ENCODE measurements around the gene RARRES1.

The RARRES1 gene

DNA sequence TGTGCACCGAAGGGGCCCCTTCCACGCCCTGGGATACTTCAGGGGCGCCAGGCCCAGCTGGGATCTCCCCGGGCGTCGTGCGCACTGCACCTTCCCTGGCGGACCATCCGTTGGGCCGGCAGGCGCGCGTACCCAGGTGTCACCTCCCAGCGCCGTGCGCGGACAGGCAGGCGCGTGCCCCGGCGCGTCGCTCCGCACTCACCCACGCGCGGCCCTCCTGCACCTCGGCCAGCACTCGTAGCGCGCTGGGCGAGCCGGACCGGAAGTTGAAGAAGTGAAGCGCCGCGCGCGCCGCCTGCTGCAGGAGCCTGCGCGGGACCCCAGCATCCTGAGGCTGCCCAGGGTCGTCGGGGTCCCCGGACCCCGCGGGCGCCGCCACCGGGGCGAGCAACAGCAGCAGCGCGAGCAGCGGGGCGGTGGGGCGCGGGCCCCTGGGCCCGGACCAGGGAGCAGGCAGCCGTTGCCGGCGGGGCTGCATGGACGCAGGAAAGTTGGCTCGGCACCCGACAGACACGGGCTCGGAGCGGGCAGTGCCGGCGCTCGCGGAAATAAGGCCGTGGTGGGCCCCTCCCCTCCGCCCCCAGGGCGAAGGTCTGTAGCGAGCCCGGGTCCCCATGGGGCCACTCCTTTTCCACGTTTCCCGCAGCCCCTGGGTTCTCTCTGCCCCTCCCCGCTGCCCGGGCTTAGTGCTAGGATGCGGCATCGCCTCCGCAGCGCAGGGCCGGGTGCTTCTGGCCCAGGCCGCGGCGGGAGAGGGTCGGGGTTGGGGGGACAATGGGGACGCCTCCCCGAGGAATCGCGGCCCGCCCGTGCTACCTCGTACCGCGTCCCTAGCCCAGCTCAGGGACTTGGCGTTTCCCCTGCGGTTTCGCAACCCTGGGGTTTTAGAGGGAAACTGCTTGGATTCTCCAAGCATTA is at the start of gene RARRES1:
TSS of gene RARRES1 (minus strand) at position 520 of the 918 bp plus-strand sequence. CDS start at position 478, 42 bp downstream.
- DNase-seq: no peak

DNA sequence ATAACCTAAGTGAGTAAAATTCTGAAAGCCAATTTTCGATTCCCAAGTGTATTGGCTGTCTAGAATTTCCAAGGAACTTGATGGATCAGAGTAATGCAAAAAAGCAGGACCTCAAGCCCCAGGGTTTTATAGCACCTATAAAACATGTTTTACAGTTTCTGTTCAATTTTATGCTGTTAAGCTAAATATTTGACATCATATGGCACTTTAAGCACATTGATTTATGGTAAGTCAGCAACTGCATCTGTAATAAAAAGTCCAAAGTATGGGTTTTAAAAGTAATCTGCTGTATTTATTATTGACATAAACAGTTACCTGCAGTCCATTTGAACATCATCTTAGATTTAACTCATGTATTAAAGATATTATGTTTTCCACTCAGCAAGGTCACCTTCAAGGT is 49.6 kb upstream of the RARRES1 start:
- DNase-seq: no peak

- no peak for DNase-seq
These were observed 48.9 kb upstream of the RARRES1 start for GRCh38 chr3:158781191-158781590.

GRCh38 chr3:158780766-158781165 is 48.5 kb upstream of the RARRES1 start:
- DNase-seq: no peak

GRCh38 chr3:158777161-158777873 is 45.1 kb upstream of the RARRES1 start:
- DNase-seq: no peak

- DNase-seq: no peak
These were observed 44.3 kb upstream of the RARRES1 start for GRCh38 chr3:158776531-158776930.

DNA sequence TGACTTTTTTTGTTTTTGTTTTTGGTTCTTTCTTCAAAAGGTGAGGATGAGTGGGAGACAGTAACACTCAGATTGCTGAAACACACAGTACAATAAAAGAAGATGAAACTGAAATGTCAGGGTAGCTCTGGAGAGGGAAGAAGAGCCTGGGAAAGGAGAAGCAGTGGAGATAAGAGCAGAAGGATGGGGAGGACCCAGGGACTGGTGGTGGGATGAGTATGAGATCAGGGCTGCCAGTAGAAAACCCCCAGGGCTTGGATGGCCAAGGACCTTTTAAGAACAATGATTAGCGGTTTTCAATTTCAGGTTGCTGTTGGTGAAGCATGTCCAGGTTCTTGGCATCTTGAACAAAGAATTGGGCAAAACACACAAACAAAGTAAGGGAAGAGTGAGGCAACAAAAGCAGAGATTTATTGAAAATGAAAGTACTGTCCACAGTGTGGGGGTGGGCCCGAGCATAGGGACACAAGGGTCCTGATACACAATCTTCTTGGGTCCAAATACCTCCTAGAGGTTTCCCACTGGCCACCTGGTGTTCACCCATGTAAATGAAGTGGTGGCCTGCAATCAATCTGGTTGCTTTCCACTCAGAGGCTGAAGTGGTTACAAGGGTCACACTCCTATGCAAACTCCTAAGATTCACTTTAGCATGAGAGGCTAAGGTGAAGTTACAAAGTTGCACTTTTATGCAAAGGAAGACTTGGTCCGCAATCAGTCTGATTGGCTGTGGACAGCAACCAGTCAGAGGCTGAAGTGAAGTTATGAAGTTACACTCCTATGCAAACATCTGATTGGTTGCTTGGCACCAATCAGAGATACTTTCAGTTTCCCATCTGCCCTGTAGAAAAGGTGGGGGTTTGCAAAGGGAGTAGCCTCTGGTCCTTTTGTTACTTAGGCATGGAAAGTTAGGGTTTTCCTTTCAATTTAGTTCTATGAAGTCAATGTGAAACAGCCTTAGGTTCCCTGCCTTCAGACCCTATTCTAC is 43.5 kb upstream of the RARRES1 start:
- DNase-seq: no peak

GRCh38 chr3:158774965-158775364 is 42.7 kb upstream of the RARRES1 start:
- no peak for DNase-seq

DNA sequence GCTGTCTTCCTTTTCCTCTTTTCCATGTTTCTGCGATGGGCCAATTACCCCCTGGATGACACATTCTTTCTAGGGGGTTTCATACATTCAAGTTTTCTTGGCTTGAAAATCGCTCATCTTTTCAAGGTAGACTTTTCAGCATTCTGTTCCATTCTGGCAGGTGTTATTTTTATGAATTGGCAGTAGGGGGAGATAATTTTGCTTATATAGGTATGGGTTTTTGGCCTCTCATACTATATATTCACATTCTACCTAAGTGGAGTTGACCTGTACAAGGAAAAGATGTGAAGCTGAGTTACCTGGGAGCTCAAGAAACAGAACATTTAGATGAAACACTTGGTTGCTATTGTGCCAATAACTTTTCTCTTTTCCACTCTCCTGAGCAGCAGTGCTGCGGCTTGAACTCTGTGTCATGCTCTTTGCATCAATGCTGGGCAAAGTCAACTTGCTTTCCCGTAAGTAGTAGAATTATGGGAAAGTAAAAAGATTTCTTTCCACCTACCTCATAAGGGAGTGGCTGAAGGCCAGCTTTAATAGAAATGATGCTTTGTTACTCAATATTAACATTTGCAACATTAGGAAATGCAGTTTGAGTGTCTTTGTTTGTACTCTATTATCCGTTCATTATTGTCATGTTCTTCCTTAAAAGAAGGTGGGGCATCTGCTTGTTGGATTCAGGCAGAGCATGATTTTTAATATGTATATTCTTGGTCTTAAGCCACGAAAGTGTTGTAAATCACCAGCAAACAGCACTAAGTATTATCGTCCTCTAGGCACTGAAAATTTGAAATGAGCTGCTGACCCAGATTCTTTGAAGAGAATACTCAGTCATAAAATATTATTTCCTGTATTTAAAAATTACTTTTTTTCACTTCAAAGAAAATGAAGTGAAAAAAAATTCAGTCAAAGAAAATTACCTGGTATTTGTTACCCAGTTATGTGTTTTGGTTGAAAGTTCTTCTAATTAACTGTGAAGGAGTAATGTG is 41.9 kb upstream of the RARRES1 start:
- no peak for DNase-seq

- DNase-seq: no peak
These were observed 40.9 kb upstream of the RARRES1 start for GRCh38 chr3:158773166-158773565.

DNA sequence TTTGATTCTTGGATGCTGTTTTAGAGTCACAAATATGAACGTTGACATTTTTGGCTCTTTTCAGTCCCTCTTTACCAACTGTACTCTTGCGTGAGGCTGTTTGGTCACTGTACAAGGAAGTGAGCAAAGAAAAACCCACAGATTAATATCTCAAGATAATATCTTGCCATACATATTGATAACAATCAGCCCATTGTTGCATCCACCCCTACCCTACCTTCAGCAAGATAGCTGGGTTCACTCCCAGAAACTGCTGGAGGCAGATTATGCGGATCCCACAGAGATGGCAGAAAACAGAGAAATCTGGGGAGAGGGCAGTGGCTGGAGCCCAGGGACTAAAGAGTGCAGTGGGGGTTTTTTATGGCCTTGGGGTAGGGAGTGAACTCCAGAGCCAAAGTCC is 39.7 kb upstream of the RARRES1 start:
- no peak for DNase-seq

- no peak for DNase-seq
These were observed 39.3 kb upstream of the RARRES1 start for GRCh38 chr3:158771577-158771976.

GRCh38 chr3:158770741-158771350 is 38.6 kb upstream of the RARRES1 start:
- no peak for DNase-seq

GRCh38 chr3:158769952-158770740 is 37.9 kb upstream of the RARRES1 start:
- no peak for DNase-seq

DNA sequence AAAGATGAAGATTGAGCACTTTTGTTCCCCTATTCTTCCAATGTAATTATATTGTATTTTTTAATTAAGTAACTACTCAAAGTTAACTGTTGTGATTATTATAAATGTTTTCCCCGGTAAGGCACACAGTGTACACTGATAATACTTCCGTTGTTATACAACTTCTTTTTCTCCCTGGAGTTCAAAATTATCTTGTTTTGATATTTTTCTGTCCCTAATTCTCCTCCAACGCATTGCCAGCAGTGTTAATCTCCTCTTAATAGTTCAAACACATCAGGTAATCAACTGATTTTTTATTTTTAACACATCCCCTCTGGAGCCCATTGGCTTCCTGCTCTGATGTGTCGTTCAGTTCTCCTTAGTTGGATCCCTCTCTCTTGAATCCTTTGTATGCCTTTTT is 37.3 kb upstream of the RARRES1 start:
- no peak for DNase-seq

GRCh38 chr3:158768881-158769543 is 36.8 kb upstream of the RARRES1 start:
- no peak for DNase-seq

GRCh38 chr3:158768361-158768787 is 36.1 kb upstream of the RARRES1 start:
- DNase-seq: no peak

- no peak for DNase-seq
These were observed 34.1 kb upstream of the RARRES1 start for GRCh38 chr3:158766364-158766763.

DNA sequence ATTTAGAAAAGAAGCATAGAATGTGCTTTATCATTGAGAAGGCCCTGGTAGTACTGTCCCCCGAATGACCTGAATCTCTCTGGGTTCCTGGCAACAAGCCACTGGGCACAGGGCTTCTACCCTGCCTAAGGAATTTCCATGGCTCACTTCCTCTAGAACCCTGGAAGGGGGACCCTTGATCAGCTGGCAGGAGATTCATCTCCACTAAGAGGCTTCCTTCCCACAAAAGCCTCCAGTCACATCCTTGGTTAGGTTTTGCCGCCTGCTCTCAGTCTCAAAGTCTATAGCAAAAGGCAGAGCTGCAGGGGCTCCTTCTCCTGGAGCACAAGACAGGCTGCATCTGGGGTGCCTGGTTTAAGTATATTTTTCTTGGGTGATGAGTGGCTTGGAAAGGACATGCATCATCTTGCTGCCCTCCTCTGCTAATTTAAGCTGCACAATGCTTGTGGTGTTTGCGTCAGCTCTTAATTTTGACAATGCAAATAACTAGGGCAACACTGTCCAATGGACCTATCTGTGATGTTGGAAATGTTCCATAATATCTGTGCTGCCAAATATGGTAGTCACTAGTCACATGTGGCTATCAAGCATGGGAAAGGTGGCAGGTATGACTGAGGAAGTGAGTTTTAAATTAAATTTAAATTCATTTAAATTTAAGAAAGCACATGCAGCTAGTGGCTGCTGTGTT is 33.4 kb upstream of the RARRES1 start:
- no peak for DNase-seq

Measured in DMS 273 treated with DMSO at 0.1 percent for 48 hours (cell line).